SU-DHL-6 (cell line): ENCODE results near the gene TP53TG5.
A peak's percentile ranks its signal among the peaks of the same experiment; 100 is the strongest.

Source experiments
- H2AFZ ChIP-seq: fragments of 200-600 bp; sonication (generic); 2 replicates; pipeline ENCODE4 v1.6.1; 2014; ENCODE audit warnings: low read depth, mild to moderate bottlenecking, moderate library complexity, mixed read lengths, antibody characterized with exemption, low read length; ENCODE audit not compliant: severe bottlenecking
- H3F3A ChIP-seq: fragments of 200-600 bp; shearing (Covaris generic); 2 replicates; pipeline ENCODE4 v1.6.0; 2016; ENCODE audit warnings: antibody characterized with exemption, mild to moderate bottlenecking; ENCODE audit not compliant: insufficient read depth
- H3K27ac ChIP-seq: fragments of 200-600 bp; sonication (generic); 2 replicates; pipeline ENCODE4 v1.5.1; 2016; ENCODE audit warnings: low read depth, mild to moderate bottlenecking, low read length, moderate library complexity, mixed read lengths
- H3K27me3 ChIP-seq: fragments of 200-600 bp; sonication (generic), shearing (Covaris generic); 2 replicates; pipeline ENCODE4 v1.6.0; 2014; ENCODE audit warnings: mild to moderate bottlenecking, low read length
- H3K36me3 ChIP-seq: fragments of 200-600 bp; sonication (generic); 2 replicates; pipeline ENCODE4 v1.6.1; 2014; ENCODE audit warnings: mild to moderate bottlenecking, low read length, mixed read lengths
- H3K4me2 ChIP-seq: fragments of 300-600, 200-600 bp; shearing (Covaris generic), sonication (generic); 2 replicates; pipeline ENCODE4 v1.6.0; 2014; ENCODE audit warnings: low read length, low read depth, mild to moderate bottlenecking; ENCODE audit not compliant: poor library complexity, severe bottlenecking
- H3K4me3 ChIP-seq: fragments of 200-600 bp; sonication (generic); 2 replicates; pipeline ENCODE4 v1.5.1; 2014; ENCODE audit warnings: antibody characterized with exemption, low read length, mild to moderate bottlenecking, mixed read lengths; ENCODE audit not compliant: insufficient read depth, poor library complexity, severe bottlenecking
- H3K79me2 ChIP-seq: fragments of 200-600 bp; sonication (generic); 2 replicates; pipeline ENCODE4 v1.6.1; 2014; ENCODE audit warnings: mild to moderate bottlenecking, low read length, moderate library complexity; ENCODE audit not compliant: insufficient read depth
- H3K9ac ChIP-seq: fragments of 200-600 bp; sonication (generic); 2 replicates; pipeline ENCODE4 v1.7.0; 2014; ENCODE audit warnings: mild to moderate bottlenecking, low read length
- H3K9me2 ChIP-seq: fragments of 200-600 bp; sonication (generic); replicated peaks from 2 replicates; pipeline ENCODE4 v1.6.1; 2014; ENCODE audit warnings: low read length; ENCODE audit not compliant: insufficient read depth
- H3K9me3 ChIP-seq: fragments of 200-600 bp; sonication (generic); 2 replicates; pipeline ENCODE4 v1.6.1; 2014; ENCODE audit warnings: low read length, mixed read lengths; ENCODE audit not compliant: insufficient read depth
- H4K20me1 ChIP-seq: fragments of 200-600 bp; sonication (generic); 2 replicates; pipeline ENCODE4 v1.6.1; 2014; ENCODE audit warnings: low read depth, mild to moderate bottlenecking, antibody characterized with exemption, low read length, moderate library complexity, mixed read lengths
- CTCF ChIP-seq: fragments of 200-600 bp; sonication (generic); IDR thresholded peaks from one replicate; pipeline ENCODE4 v1.5.1; 2017; ENCODE audit warnings: antibody characterized with exemption, mild to moderate bottlenecking, low read length, moderate library complexity; ENCODE audit not compliant: insufficient read depth, poor library complexity, severe bottlenecking
- EZH2phosphoT487 ChIP-seq: fragments of 200-600 bp; sonication (generic), shearing (Covaris generic); conservative IDR thresholded peaks from 2 replicates; pipeline ENCODE4 v1.6.1; 2018; ENCODE audit warnings: mild to moderate bottlenecking, antibody characterized with exemption, low read length, moderate library complexity, mixed read lengths

TP53TG5 gene

GRCh38 chr20:45372241-45372640 lies 5.9 kb downstream of the TP53TG5 start:
- TF ChIP-seq CTCF (no peak), EZH2phosphoT487 (no peak)

GRCh38 chr20:45370571-45371160 lies 7.5 kb downstream of the TP53TG5 start:
- H3K79me2 ChIP-seq = no peaks in the 10 kb centered on the region
- H3K9me2 ChIP-seq = no peaks in the 10 kb centered on the region
- H3K36me3 ChIP-seq = peaks cover 10% of the 10 kb centered on the region; the same call in 1 of the 2 replicates
- TF ChIP-seq CTCF = no peak
- TF ChIP-seq EZH2phosphoT487 = no peak
- no peak overlapping the region for H3K4me2 ChIP-seq
- H3F3A ChIP-seq = peaks cover 11% of the 10 kb centered on the region
- H3K9ac ChIP-seq = no peak overlapping the region
- no peaks in the 10 kb centered on the region for H4K20me1 ChIP-seq
- no peak overlapping the region for H2AFZ ChIP-seq
- no peak overlapping the region for H3K4me3 ChIP-seq
- H3K27me3 ChIP-seq = no peaks in the 10 kb centered on the region
- no peaks in the 10 kb centered on the region for H3K9me3 ChIP-seq
- H3K27ac ChIP-seq = no peak overlapping the region

More at GRCh38 chr20:45372241-45372640, 5.9 kb downstream of the TP53TG5 start:
- no peak overlapping the region for H3K9ac ChIP-seq
- H3F3A ChIP-seq = peaks cover 11% of the 10 kb centered on the region
- H3K9me3 ChIP-seq = no peaks in the 10 kb centered on the region
- H3K36me3 ChIP-seq = 0 out of 2 replicates have a peak, but pooled peaks cover 4% of the 10 kb centered on the region
- H3K27me3 ChIP-seq = no peaks in the 10 kb centered on the region
- H4K20me1 ChIP-seq = no peaks in the 10 kb centered on the region
- H3K79me2 ChIP-seq = no peaks in the 10 kb centered on the region
- H2AFZ ChIP-seq = no peak overlapping the region
- no peaks in the 10 kb centered on the region for H3K9me2 ChIP-seq
- no peak overlapping the region for H3K4me2 ChIP-seq
- no peak overlapping the region for H3K4me3 ChIP-seq
- no peak overlapping the region for H3K27ac ChIP-seq

- H3F3A ChIP-seq = peaks cover 11% of the 10 kb centered on the region
- peaks cover 15% of the 10 kb centered on the region; the same call in 1 of the 2 replicates for H3K36me3 ChIP-seq
- peak overlapping the region; percentile 20 for H3K4me3 ChIP-seq
- no peaks in the 10 kb centered on the region for H3K9me3 ChIP-seq
- H3K9ac ChIP-seq = peak overlapping the region; percentile 36
- H3K79me2 ChIP-seq = no peaks in the 10 kb centered on the region; the same call in 1 of the 2 replicates
- TF ChIP-seq EZH2phosphoT487 (no peak), CTCF (no peak)
- no peaks in the 10 kb centered on the region for H3K9me2 ChIP-seq
- H3K27ac ChIP-seq = peak overlapping the region; percentile 84
- H3K4me2 ChIP-seq = peak overlapping the region; percentile 55
- no peaks in the 10 kb centered on the region for H4K20me1 ChIP-seq
- no peaks in the 10 kb centered on the region for H3K27me3 ChIP-seq
- H2AFZ ChIP-seq = no peak overlapping the region
Measured at GRCh38 chr20:45368221-45368980, 9.7 kb downstream of the TP53TG5 start.
